Temporal lobe (tissue), 1 donor: ENCODE measurements around the gene SPINK1. TPM values are rescaled to one million over a fixed set of nuclear protein-coding genes. Genes with fewer than 3 reads are reported as not detected.

Source experiments
- total RNA-seq: library from RNA; depleted of rRNA; stranded (reverse); fragments of >200 nt; gene quantifications from one replicate; pipeline ENCODE4 v1.2.3, GENCODE V29; 2014

The SPINK1 gene
- total RNA-seq, 1 donor from 2014 or later: under 0.01 TPM

Other genes starting within 250 kb of the SPINK1 start
- gene JAKMIP2, start 48.9 kb downstream of the SPINK1 start, total RNA-seq: 49.7 TPM
- gene SCGB3A2, start 47.0 kb upstream of the SPINK1 start, total RNA-seq: not detected
- gene C5orf46, start 74.9 kb upstream of the SPINK1 start, total RNA-seq: not detected
- gene SPINK5, start 232.3 kb upstream of the SPINK1 start, total RNA-seq: 0.25 TPM